SH-SY5Y (cell line): ENCODE data around the gene PTPRG.

Experiments
- GATA2 ChIP-seq: IDR thresholded peaks from 2 replicates; pipeline ENCODE4 v1.6.1; 2011; ENCODE audit warnings: mild to moderate bottlenecking, low read depth, low read length
- GATA3 ChIP-seq: IDR thresholded peaks from 2 replicates; pipeline ENCODE4 v1.6.1; 2011; ENCODE audit warnings: low read depth, mild to moderate bottlenecking, low read length, moderate library complexity

DNA sequence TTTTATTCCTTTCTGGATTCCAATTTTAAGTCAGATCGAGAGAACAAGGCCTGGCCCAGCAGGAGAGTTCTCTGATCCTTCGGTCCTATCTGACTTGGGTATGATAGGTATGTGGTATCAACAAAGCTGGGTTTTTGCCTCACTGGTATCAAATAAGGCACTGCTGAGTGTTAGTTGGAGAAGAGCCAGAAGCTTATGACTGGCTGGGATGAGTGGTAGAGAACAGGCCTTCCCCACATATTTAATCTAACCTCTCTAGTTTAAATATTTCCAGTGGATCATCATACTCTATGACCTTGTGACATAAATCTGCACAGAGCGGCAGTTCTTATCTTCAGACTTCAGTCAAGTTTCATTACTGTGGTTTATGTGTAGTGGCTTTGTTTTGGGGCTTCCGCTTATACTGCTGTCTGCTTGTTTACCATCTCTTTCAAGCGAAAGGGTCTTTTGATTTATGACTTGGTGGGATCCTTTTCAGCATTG lies 164.5 kb downstream of the PTPRG start:
- TF ChIP-seq GATA2 (no peak), GATA3 (no peak)
